HUES48 (cell line): ENCODE measurements around the gene SPATC1L.
"Not testable (repeated sequence)": the region's sequence is repeated elsewhere in the genome, so short reads cannot be mapped to it uniquely, and the experiment has no call there.

ENCODE experiments used
- H3K27ac ChIP-seq: one replicate; pipeline ENCODE4 v1.7.0; 2013; ENCODE audit warnings: low read depth, low read length, inconsistent platforms
- H3K27me3 ChIP-seq: 2 replicates; pipeline ENCODE4 v1.6.1; 2013; ENCODE audit warnings: mild to moderate bottlenecking, low read length; ENCODE audit not compliant: control insufficient read depth, insufficient read depth
- H3K36me3 ChIP-seq: 2 replicates; pipeline ENCODE4 v1.6.1; 2013; ENCODE audit warnings: low read length; ENCODE audit not compliant: control insufficient read depth, insufficient read depth
- H3K4me1 ChIP-seq: 2 replicates; pipeline ENCODE4 v1.6.1; 2013; ENCODE audit warnings: mild to moderate bottlenecking, low read length; ENCODE audit not compliant: control insufficient read depth, insufficient read depth
- H3K4me3 ChIP-seq: 2 replicates; pipeline ENCODE4 v1.5.1; 2013; ENCODE audit warnings: mild to moderate bottlenecking, low read depth, low read length
- H3K9ac ChIP-seq: 2 replicates; pipeline ENCODE4 v1.6.1; 2013; ENCODE audit warnings: mild to moderate bottlenecking, low read depth, low read length, moderate library complexity
- H3K9me3 ChIP-seq: 2 replicates; pipeline ENCODE4 v1.6.1; 2013; ENCODE audit warnings: low read length; ENCODE audit not compliant: control insufficient read depth, insufficient read depth

SPATC1L gene

DNA sequence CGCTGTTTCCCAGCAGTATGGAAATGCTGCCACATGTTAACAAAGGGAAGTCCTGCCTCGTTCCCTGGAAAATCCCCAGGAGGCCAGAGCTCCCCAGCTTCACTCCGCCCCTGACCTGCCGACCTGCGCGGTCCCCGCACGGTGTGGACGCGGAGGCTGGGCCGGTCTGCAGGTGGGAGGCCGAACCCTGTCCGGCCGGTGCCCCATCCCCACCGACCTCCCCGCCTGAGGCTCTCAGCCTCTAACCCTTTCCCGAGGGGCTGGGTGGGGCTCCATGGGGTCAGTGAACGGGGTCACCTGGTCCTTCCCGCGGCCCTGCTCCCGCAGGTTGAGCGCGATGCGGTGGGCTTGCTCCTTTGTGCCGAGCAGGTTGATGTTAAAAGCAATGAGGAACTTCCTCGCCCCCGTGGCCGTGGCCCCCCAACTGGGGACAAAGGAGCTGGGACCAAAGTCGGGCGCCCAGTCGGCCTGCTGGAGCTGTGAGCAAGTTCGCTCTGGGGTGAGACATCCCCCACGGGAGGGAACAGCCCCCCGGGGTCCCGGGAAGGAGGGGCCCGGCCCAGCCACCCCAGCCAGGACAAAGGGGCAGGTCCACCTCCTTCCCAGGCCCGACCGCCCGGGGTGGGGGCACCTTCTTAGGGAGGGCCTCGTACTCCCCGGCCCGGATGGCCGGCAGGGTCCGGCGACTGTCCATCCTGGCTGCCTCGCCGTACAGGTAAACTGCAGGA, 32.8 kb downstream of the SPATC1L start:
- H3K4me3 ChIP-seq = no peak overlapping the region

DNA sequence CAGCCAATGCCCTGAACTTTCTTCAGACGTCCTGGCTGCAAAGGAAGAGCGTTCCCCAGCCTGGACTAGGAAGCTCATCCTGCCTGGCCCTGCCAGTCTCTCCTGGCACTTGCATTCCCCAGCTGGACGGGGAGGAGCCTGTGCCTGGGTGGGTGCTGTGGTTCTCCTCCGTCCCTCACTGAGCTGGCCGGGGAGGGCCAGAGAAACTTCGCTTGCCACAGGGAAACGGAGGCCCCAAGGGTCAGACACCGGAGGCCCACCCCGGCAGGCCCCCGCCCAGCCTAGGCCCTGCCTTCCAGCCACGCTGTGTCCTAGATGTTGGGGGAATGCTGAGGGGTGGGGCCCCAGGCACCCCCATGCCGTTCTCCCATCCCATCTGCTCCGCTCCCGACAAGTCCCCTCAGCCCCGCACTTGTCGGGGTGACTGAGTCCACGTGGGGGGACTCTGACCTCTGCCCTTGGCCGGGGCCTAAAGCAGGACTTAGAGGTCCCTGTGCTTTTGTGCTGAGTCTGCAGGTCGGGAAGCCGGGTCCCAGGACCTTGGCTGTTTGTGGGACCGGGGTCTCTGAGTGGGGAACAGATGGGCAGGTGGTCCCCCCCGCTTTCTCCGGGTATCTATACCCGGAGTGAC, 33.7 kb downstream of the SPATC1L start:
- Histone ChIP-seq H3K27me3 (no peaks in the 10 kb centered on the region), H3K4me3 (no peak overlapping the region), H3K36me3 (no peaks in the 10 kb centered on the region), H3K4me1 (0 out of 2 replicates have a peak, but pooled peaks cover 5% of the 10 kb centered on the region), H3K27ac (no peak overlapping the region), H3K9ac (no peak overlapping the region), H3K9me3 (no peaks in the 10 kb centered on the region)

More for the DNA sequence above, 32.8 kb downstream of the SPATC1L start:
- Histone ChIP-seq H3K27me3 (no peaks in the 10 kb centered on the region), H3K36me3 (no peaks in the 10 kb centered on the region), H3K9me3 (no peaks in the 10 kb centered on the region), H3K27ac (no peak overlapping the region), H3K9ac (no peak overlapping the region), H3K4me1 (0 out of 2 replicates have a peak, but pooled peaks cover 5% of the 10 kb centered on the region)

DNA sequence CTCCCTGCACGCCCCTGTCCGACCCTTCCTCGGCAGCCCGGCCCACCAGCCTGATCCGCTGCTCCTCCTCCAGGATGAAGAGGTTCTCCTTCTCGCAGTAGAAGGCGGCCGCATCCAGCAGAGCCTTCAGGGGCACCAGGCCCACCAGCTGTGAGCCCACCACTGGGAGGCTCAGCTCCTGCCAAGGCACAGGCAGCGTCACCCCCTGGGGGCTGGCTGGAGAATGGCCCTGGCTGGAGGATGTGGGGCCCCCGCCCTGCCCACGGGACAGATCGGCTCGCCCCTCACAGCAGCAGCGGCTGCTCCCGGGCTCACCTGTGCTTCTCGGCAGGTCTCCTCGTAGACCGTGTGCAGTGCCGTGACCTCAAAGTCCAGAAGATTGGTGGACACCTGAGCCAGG, 34.2 kb downstream of the SPATC1L start:
- Histone ChIP-seq H3K4me1 (0 out of 2 replicates have a peak, but pooled peaks cover 5% of the 10 kb centered on the region), H3K9ac (no peak overlapping the region), H3K27me3 (no peaks in the 10 kb centered on the region), H3K9me3 (no peaks in the 10 kb centered on the region), H3K4me3 (no peak overlapping the region), H3K27ac (no peak overlapping the region), H3K36me3 (no peaks in the 10 kb centered on the region)

DNA sequence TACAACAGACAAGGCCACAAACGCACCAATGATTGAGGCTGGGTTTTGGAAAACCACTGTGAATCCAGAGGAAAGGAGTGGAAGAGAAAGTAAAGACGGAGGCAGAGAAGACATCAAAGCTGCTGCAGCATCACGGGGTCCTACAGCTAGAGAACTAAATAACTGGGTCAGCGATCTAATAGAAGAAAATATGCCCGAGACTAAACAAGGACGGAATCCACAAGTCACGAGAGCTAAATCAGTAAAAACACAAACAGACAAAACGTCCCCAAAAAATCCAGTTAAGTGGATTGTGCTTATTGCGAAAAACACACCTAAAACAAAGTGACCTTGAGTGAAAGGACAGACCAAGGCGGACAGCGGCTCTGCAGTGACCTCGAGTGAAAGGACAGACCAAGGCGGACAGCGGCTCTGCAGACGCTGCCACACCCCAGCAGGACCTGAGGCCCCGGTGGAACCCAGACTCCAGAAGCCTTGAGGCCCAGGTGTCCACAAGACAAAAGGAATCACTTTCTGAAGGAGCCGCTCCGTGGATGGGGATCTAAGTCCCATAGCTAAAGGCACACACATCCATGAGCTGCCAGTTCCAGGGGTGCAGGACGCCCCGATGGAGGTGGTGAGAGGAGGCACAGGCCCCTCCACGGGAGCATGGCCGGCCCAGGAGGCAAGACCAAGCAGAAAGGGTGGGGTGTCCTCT, 34.9 kb downstream of the SPATC1L start:
- Histone ChIP-seq H3K9ac (no peak overlapping the region), H3K4me3 (no peak overlapping the region), H3K27ac (no peak overlapping the region), H3K4me1 (0 out of 2 replicates have a peak, but pooled peaks cover 5% of the 10 kb centered on the region), H3K9me3 (no peaks in the 10 kb centered on the region), H3K27me3 (no peaks in the 10 kb centered on the region), H3K36me3 (no peaks in the 10 kb centered on the region)

DNA sequence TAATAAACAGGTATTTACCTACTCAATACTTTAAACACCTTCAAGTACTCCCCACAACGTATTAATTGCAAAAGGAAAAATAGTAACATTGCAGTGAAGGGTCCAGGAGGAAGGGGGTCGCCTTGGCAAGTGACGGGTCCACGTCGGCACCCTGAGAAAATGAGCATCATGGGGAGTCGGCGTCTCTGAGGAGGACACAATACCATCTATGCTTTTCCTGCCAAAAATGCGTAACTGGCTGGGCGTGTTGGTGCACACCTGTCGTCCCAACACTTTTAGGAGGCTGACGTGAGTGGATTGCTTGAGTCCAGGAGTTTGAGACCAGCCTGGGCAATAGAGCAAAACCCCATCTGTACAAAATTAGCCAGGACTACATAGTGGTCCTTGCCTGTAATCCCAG, 36.2 kb downstream of the SPATC1L start:
- H3K27me3 ChIP-seq = no peaks in the 10 kb centered on the region
- no peak overlapping the region for H3K9ac ChIP-seq
- 0 out of 2 replicates have a peak, but pooled peaks cover 4% of the 10 kb centered on the region for H3K4me1 ChIP-seq
- H3K27ac ChIP-seq = no peak overlapping the region
- H3K36me3 ChIP-seq = no peaks in the 10 kb centered on the region
- H3K4me3 ChIP-seq = no peak overlapping the region
- H3K9me3 ChIP-seq = no peaks in the 10 kb centered on the region

DNA sequence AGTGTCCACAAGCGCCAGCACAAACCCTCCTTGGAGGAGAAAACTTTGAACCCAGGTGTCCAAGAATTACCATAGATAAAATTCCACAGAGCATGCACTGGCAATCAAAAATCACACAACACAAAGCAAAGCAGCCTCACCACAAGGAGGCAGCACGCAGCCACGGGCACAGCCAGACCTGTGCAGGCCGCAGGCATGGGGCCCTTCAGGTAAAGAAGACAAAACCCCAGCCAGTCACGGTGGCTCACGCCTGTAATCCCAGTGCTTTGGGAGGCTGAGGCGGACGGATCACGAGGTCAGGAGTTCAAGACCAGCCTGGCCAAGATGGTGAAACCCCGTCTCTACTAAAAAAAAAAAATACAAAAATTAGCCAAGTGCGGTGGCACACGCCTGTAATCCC, 36.8 kb downstream of the SPATC1L start:
- not testable (repeated sequence) for H3K27me3 ChIP-seq, H3K4me1 ChIP-seq, H3K9ac ChIP-seq

DNA sequence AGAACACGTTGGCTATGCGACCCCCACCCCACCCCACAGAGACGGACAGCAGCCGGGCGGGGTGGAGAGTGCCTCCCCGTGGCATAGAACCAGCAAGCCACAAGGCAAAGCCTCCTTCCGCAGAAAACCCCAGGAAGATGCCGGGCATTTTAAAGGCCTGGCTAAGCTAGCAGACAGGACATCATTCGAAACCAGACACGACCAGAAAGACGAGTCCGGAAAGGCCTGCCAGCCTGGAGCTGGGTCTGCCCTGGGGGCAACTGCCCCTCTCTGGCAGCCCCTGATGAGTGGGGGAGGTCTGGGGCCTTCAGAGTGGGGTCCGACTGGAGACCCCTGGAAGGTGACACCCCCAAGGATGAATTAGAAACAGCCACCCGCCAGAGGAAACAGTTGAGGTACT, 37.4 kb downstream of the SPATC1L start:
- Histone ChIP-seq H3K36me3 (no peaks in the 10 kb centered on the region), H3K27ac (peak overlapping the region; percentile 20), H3K27me3 (no peaks in the 10 kb centered on the region), H3K4me1 (no peaks in the 10 kb centered on the region), H3K9ac (no peak overlapping the region), H3K4me3 (no peak overlapping the region), H3K9me3 (no peaks in the 10 kb centered on the region)

More for the DNA sequence above, 36.8 kb downstream of the SPATC1L start:
- H3K27ac ChIP-seq, H3K36me3 ChIP-seq, H3K4me3 ChIP-seq, H3K9me3 ChIP-seq: not testable (repeated sequence)

DNA sequence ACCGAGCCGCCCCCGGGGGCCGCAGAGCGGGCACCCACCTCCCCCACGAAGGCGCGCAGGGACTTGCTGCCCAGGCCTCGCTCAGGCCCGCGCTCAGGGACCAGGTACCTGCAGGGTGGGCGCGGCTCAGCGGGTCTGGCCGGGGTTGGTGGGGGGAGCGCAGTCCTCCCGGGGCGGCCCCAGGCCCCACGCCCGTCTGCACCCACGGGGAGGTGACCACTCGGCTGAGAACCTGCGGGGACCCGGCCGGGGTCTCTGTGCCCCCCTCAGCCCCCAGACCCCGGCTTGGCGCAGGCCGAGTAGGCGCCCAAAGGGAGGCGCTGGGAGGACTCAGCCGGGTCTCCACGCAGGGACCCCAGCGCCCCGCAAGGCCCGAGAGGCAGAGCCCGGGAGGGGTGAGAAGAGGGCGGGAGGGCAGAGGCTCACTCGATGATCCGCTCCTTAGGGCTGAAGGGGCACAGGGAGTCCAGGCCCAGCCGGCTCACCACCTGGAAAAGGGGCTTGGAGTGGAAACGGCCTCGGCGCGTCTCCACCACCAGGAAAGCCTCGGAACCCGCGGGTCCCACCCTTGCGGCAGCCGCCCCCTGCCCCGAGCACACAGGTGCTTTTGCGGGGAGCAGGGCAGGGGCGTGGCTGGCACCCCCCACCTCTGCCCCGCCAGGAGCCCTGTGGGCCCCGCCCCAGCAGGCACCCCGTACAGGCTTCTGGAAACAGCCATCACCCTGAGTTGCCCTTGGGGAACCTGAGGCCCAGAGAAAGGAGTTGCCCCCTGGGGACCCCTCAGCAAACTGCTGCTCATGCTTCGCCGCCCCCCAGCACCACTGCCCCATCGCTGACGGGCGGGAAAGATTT, 38.2 kb downstream of the SPATC1L start:
- no peaks in the 10 kb centered on the region for H3K27me3 ChIP-seq
- H3K27ac ChIP-seq = no peak overlapping the region
- H3K4me3 ChIP-seq = no peak overlapping the region
- H3K4me1 ChIP-seq = no peaks in the 10 kb centered on the region
- H3K36me3 ChIP-seq = no peaks in the 10 kb centered on the region
- H3K9me3 ChIP-seq = no peaks in the 10 kb centered on the region
- H3K9ac ChIP-seq = no peak overlapping the region

DNA sequence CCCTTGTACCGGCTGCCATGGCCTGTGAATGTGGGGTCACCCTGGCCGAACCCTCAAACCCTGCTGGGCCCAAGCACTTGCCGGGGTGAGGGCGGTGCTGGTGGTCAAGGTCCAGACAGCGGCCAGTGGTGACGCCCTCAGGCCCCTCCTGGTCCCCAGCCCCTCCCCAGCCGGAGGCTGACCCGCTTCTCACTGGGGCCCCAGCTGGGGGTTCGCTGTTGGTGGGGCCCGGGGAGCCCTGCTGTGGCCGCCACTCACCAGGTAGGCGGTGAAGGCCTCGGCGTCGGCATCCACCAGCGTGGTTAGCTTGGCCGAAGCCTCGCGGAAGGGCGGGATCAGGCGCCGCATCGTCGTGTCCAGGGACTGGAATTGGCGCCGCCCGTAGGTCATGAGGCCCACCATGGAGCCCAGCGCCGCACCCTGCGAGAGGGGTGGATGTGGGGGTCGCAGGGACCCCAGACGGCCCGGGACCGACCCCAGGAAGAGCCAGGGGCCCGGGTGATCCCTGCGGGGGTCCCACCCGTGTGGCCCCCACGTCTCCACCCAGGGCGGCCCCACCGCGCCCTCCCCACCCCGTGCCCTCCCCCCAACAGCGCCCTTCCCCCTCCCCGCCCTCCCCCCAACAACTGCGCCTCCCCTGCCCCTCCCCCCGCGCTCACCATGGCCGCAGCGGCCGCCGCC, 39.0 kb downstream of the SPATC1L start:
- no peaks in the 10 kb centered on the region for H3K27me3 ChIP-seq
- no peaks in the 10 kb centered on the region for H3K4me1 ChIP-seq
- no peak overlapping the region for H3K27ac ChIP-seq
- H3K4me3 ChIP-seq = no peak overlapping the region
- H3K9ac ChIP-seq = no peak overlapping the region
- no peaks in the 10 kb centered on the region for H3K9me3 ChIP-seq
- H3K36me3 ChIP-seq = no peaks in the 10 kb centered on the region

DNA sequence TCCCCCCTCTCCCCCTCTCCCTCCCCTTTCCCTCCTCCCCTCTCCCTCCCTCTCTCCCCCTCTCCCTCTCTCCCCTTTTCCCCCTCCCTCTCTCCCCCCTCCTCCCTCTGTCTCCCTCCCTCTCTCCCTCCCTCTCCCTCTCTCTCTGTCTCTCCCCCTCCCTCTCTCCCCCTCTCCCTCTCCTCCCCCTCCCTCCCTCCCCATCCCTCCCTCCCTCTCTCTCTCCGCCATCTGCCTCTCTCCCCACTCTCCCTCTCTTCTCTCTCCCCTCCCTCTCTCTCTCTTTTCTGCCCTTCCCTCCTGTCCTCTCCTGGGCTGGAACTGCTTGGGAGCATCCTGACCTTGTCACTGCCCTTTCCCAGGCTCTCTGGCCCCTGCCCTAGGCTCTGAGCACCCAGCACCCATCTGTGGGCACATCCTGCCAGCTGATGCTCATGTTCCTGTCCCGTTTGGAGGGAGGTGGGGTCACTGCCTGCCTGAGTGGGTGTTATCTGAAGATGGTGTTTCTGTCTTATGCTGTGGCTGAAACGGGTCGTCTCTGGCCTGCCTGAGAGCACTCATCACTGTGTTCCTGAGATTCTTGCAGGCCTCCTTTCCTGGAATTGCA, 39.7 kb downstream of the SPATC1L start:
- Histone ChIP-seq H3K9ac (no peak overlapping the region), H3K4me3 (no peak overlapping the region), H3K4me1 (no peaks in the 10 kb centered on the region), H3K36me3 (no peaks in the 10 kb centered on the region), H3K27me3 (no peaks in the 10 kb centered on the region), H3K27ac (no peak overlapping the region), H3K9me3 (no peaks in the 10 kb centered on the region)
